Keratinocyte (primary cell): ENCODE results near the gene TRAPPC2L. TPM values are rescaled to one million over a fixed set of nuclear protein-coding genes. Genes with fewer than 3 reads are reported as not detected.

Source experiments
- DNase-seq: peaks from one replicate; pipeline ENCODE4 v3.0.0-alpha.2; 2011; ENCODE audit warnings: low read depth, missing footprints, low spot score
- FAIRE-seq: peaks from 2 replicates; lab custom pipeline; 2011; peaks lifted over from hg19 to GRCh38; lab: Jason Lieb, UNC
- H2AFZ ChIP-seq: 2 replicates; pipeline ENCODE4 v1.6.0; 2012; ENCODE audit warnings: low read length, control low read depth, inconsistent platforms; ENCODE audit not compliant: control insufficient read depth
- H3K27ac ChIP-seq: 2 replicates; pipeline ENCODE4 v1.5.1; 2011; ENCODE audit warnings: low read length; ENCODE audit not compliant: control insufficient read depth, insufficient read depth
- H3K27me3 ChIP-seq: 3 replicates; pipeline ENCODE4 v1.6.0; 2011; ENCODE audit warnings: low read length; ENCODE audit not compliant: control insufficient read depth, insufficient read depth; ENCODE audit errors: extremely low read depth
- H3K36me3 ChIP-seq, 2 experiments: 2 replicates in 1 of 2; 3 replicates in 1 of 2; pipeline ENCODE4 v1.5.1; 2011; ENCODE audit warnings: low read length in 2 of 2, mild to moderate bottlenecking in 1 of 2; ENCODE audit not compliant: control insufficient read depth in 2 of 2, insufficient read depth in 2 of 2; ENCODE audit errors: extremely low read depth in 1 of 2
- H3K4me1 ChIP-seq: 3 replicates; pipeline ENCODE4 v1.5.1; 2011; ENCODE audit warnings: low read length; ENCODE audit not compliant: control insufficient read depth, insufficient read depth; ENCODE audit errors: extremely low read depth
- H3K4me2 ChIP-seq: 3 replicates; pipeline ENCODE4 v1.6.0; 2011; ENCODE audit warnings: low read depth, low read length; ENCODE audit not compliant: control insufficient read depth, insufficient read depth; ENCODE audit errors: extremely low read depth
- H3K4me3 ChIP-seq, 3 experiments: fragments of 200-600 bp in 1 of 3; sonication (generic) in 1 of 3; 2 replicates in 2 of 3; 3 replicates in 1 of 3; pipeline ENCODE4 v1.5.1; 2011 to 2016; ENCODE audit warnings: low read length in 3 of 3, mild to moderate bottlenecking in 3 of 3, control low read depth in 2 of 3, inconsistent platforms in 1 of 3, low read depth in 1 of 3, mixed read lengths in 1 of 3, mixed run types in 1 of 3, moderate library complexity in 1 of 3; ENCODE audit not compliant: control insufficient read depth in 2 of 3, insufficient read depth in 2 of 3; ENCODE audit errors: extremely low read depth in 1 of 3
- H3K79me2 ChIP-seq: 2 replicates; pipeline ENCODE4 v1.6.0; 2012; ENCODE audit warnings: low read length; ENCODE audit not compliant: control insufficient read depth, insufficient read depth
- H3K9ac ChIP-seq: 3 replicates; pipeline ENCODE4 v1.6.0; 2011; ENCODE audit warnings: low read length; ENCODE audit not compliant: control insufficient read depth, insufficient read depth; ENCODE audit errors: extremely low read depth
- H3K9me1 ChIP-seq: 3 replicates; pipeline ENCODE4 v1.6.0; 2011; ENCODE audit warnings: low read length; ENCODE audit not compliant: control insufficient read depth, insufficient read depth; ENCODE audit errors: extremely low read depth
- H3K9me3 ChIP-seq: 2 replicates; pipeline ENCODE4 v1.5.1; 2012; ENCODE audit warnings: low read depth, low read length; ENCODE audit not compliant: control insufficient read depth
- H4K20me1 ChIP-seq: 3 replicates; pipeline ENCODE4 v1.6.0; 2011; ENCODE audit warnings: low read length; ENCODE audit not compliant: control insufficient read depth, insufficient read depth; ENCODE audit errors: extremely low read depth
- EZH2 ChIP-seq: IDR thresholded peaks from one replicate; pipeline ENCODE4 v1.6.1; 2012; ENCODE audit warnings: inconsistent platforms, mild to moderate bottlenecking, low read length, moderate library complexity
- dilution Hi-C: fragments of 300-500 bp; cut with MboI; formaldehyde crosslinking; loops from one replicate; pipeline ENCODE4 v1.7.0; 2020; ENCODE audit warnings: low sequenced_read_pairs; ENCODE audit not compliant: extremely low pct_ligation_motif_present
- polyA plus RNA-seq, 5 experiments: library from polyadenylated mRNA; depleted of rRNA in 3 of 5; stranded (reverse) in 3 of 5; stranded (forward) in 1 of 5; unstranded in 1 of 5; fragments of >200 nt; gene quantifications; 1 replicate in 1 of 5; 2 replicates in 3 of 5; 3 replicates in 1 of 5; pipeline versions ENCODE4 v1.2.1 to v1.2.3, GENCODE V29; 2011 to 2012; ENCODE audit warnings: missing spikeins in 2 of 5, low read depth in 1 of 5, low replicate concordance in 1 of 5
- TF ChIP-seq, protein P1 (sequence below), 3 experiments: IDR thresholded peaks in 1 of 3; conservative IDR thresholded peaks in 1 of 3; optimal IDR thresholded peaks in 1 of 3; 2 replicates in 2 of 3; 3 replicates in 1 of 3; pipeline versions ENCODE3 to v1.5.1; 2011; ENCODE audit warnings: low read length in 3 of 3, mild to moderate bottlenecking in 3 of 3, moderate library complexity in 2 of 3, control low read depth in 1 of 3, inconsistent platforms in 1 of 3; ENCODE audit not compliant: insufficient read depth in 2 of 3; ENCODE audit errors: extremely low read depth in 1 of 3

The TRAPPC2L gene
- polyA plus RNA-seq, 1 donor (not counting 4 experiments of a cell fraction or from before 2014, with no cell fraction given) = 139 TPM

GRCh38 chr16:88903267-88903666, 46.3 kb downstream of the TRAPPC2L start:
- dilution Hi-C loops = no loop called here
- Histone ChIP-seq H3K4me1 (peaks cover 15% of the 10 kb centered on the region), H3K36me3 (no peaks in the 10 kb centered on the region), H3K4me2 (no peak overlapping the region), H3K27ac (no peak overlapping the region), H2AFZ (no peak overlapping the region), H4K20me1 (no peaks in the 10 kb centered on the region), H3K4me3 (no peak overlapping the region), H3K9ac (no peak overlapping the region), H3K9me1 (no peaks in the 10 kb centered on the region), H3K27me3 (peaks cover 36% of the 10 kb centered on the region), H3K9me3 (no peaks in the 10 kb centered on the region), H3K79me2 (no peaks in the 10 kb centered on the region)
- TF ChIP-seq, protein P1, sequence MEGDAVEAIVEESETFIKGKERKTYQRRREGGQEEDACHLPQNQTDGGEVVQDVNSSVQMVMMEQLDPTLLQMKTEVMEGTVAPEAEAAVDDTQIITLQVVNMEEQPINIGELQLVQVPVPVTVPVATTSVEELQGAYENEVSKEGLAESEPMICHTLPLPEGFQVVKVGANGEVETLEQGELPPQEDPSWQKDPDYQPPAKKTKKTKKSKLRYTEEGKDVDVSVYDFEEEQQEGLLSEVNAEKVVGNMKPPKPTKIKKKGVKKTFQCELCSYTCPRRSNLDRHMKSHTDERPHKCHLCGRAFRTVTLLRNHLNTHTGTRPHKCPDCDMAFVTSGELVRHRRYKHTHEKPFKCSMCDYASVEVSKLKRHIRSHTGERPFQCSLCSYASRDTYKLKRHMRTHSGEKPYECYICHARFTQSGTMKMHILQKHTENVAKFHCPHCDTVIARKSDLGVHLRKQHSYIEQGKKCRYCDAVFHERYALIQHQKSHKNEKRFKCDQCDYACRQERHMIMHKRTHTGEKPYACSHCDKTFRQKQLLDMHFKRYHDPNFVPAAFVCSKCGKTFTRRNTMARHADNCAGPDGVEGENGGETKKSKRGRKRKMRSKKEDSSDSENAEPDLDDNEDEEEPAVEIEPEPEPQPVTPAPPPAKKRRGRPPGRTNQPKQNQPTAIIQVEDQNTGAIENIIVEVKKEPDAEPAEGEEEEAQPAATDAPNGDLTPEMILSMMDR (optimal IDR thresholded peaks at IDR 0.05 in 1 of 3, IDR thresholded peaks at IDR 0.05 in 1 of 3, conservative IDR thresholded peaks at IDR 0.05 in 1 of 3; ENCODE audit: extremely low read depth in 1 of 3, insufficient read depth in 2 of 3, low read length in 3 of 3) = no peak
- FAIRE-seq (no peak), DNase-seq (no peak)

- H3K4me3 ChIP-seq = peak overlapping the region in 2 of 3 experiments; percentile 7 to 18
- no peak overlapping the region for H3K9ac ChIP-seq
- FAIRE-seq (peak; percentile 26), DNase-seq (no peak)
- no peaks in the 10 kb centered on the region for H3K9me3 ChIP-seq
- dilution Hi-C loops = no loop called here
- no peaks in the 10 kb centered on the region for H4K20me1 ChIP-seq
- H3K9me1 ChIP-seq = no peaks in the 10 kb centered on the region
- peaks cover 22% of the 10 kb centered on the region for H3K27me3 ChIP-seq
- peak overlapping the region; percentile 41 for H3K4me2 ChIP-seq
- H3K79me2 ChIP-seq = no peaks in the 10 kb centered on the region
- H3K4me1 ChIP-seq = peaks cover 15% of the 10 kb centered on the region
- H3K27ac ChIP-seq = no peak overlapping the region
- H3K36me3 ChIP-seq = no peaks in the 10 kb centered on the region
- TF ChIP-seq EZH2 = no peak
- TF ChIP-seq, protein P1 (optimal IDR thresholded peaks at IDR 0.05 in 1 of 3, IDR thresholded peaks at IDR 0.05 in 1 of 3, conservative IDR thresholded peaks at IDR 0.05 in 1 of 3; ENCODE audit: extremely low read depth in 1 of 3, insufficient read depth in 2 of 3, low read length in 3 of 3) = no peak
- peak overlapping the region; percentile 52 for H2AFZ ChIP-seq
These were observed 47.9 kb downstream of the TRAPPC2L start for GRCh38 chr16:88904676-88905365.
